NCI-H2196 treated with DMSO at 0.1 percent for 48 hours (cell line): ENCODE data around the gene DDA1.
A peak's percentile ranks its signal among the peaks of the same experiment; 100 is the strongest.

Experiments
- DNase-seq: peaks from one replicate; lab custom pipeline; 2025; ENCODE audit not compliant: unreplicated experiment; lab: John Stamatoyannopoulos, UW

Gene DDA1

GRCh38 chr19:17328517-17329365 lies 19.4 kb downstream of the DDA1 start:
- DNase-seq = no peak

- DNase-seq = no peak
These were observed 20.3 kb downstream of the DDA1 start for GRCh38 chr19:17329366-17330261.

- DNase-seq = no peak
These were observed 21.1 kb downstream of the DDA1 start for GRCh38 chr19:17330262-17331044.

- DNase-seq = peak; percentile 18
These were observed 21.7 kb downstream of the DDA1 start for GRCh38 chr19:17331045-17331558.

GRCh38 chr19:17332360-17332676 lies 23.0 kb downstream of the DDA1 start:
- no peak for DNase-seq

- peak; percentile 75 for DNase-seq
These were observed 23.6 kb downstream of the DDA1 start for GRCh38 chr19:17332677-17333581.

- DNase-seq = no peak
These were observed 24.4 kb downstream of the DDA1 start for GRCh38 chr19:17333611-17334413.

- DNase-seq = peak; percentile 98
These were observed 25.3 kb downstream of the DDA1 start, which contains the start of gene ANO8 for GRCh38 chr19:17334414-17335409. ANO8 (minus strand) TSS chr19:17334855; CDS start chr19:17334670, 185 bp downstream.

GRCh38 chr19:17335575-17335974 lies 26.2 kb downstream of the DDA1 start:
- no peak for DNase-seq

- DNase-seq = peak; percentile 100
These were observed 27.7 kb downstream of the DDA1 start, which contains the start of gene GTPBP3 for GRCh38 chr19:17336872-17337674. GTPBP3 (plus strand) TSS chr19:17337553; CDS start chr19:17337612, 59 bp downstream.

GRCh38 chr19:17337675-17338432 lies 28.5 kb downstream of the DDA1 start:
- DNase-seq = peak; percentile 40

- no peak for DNase-seq
These were observed 29.2 kb downstream of the DDA1 start for GRCh38 chr19:17338433-17339078.

- DNase-seq = no peak
These were observed 29.9 kb downstream of the DDA1 start for GRCh38 chr19:17339088-17339741.

GRCh38 chr19:17340302-17340870 lies 31.0 kb downstream of the DDA1 start:
- DNase-seq = no peak

GRCh38 chr19:17340871-17341357 lies 31.6 kb downstream of the DDA1 start:
- DNase-seq = no peak
